Globus pallidus (tissue), 1 donor: Measurements from ENCODE around the gene PDHA1.

Experiments
- DNase-seq: peaks from one replicate; pipeline ENCODE4 v3.0.0-alpha.2; 2015; ENCODE audit warnings: low spot score

The PDHA1 gene

DNA sequence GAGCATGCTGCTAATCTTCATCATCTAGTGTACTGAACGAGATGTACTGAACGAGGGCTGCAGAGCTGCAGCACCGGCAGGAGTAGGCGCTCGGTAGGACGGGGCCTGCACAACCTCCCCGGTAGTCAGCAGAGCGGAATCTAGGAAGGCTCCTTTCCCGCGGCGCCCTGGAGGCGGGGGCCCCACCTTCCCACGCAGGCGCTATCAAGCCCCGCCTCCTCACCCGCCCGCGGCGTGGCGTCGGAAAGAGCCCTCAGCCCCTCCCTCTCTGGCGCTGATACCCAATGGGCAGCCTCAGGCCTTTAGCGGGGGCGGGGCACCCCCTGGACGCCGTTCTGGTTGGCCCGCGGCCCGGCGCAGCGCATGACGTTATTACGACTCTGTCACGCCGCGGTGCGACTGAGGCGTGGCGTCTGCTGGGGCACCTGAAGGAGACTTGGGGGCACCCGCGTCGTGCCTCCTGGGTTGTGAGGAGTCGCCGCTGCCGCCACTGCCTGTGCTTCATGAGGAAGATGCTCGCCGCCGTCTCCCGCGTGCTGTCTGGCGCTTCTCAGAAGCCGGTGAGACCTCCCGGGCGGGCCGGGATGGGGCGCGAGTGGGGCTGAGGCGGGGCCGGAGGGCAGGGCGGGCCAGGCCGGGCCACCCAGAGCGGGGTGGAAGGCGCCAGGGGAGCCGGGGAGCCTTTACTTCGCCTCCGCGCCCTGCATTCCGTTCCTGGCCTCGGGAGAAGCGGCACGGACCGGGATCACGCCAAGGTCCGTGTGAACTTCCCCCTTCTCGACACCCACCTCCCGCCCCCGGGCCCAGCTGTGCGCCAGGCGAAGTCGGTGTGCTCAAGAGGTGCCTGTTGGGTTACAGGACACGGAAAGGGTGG lies at the start of gene PDHA1:
PDHA1 (plus strand) TSS at position 393 of the 874 bp plus-strand sequence; CDS start at position 504, 111 bp downstream.
- peak; percentile 91 for DNase-seq

DNA sequence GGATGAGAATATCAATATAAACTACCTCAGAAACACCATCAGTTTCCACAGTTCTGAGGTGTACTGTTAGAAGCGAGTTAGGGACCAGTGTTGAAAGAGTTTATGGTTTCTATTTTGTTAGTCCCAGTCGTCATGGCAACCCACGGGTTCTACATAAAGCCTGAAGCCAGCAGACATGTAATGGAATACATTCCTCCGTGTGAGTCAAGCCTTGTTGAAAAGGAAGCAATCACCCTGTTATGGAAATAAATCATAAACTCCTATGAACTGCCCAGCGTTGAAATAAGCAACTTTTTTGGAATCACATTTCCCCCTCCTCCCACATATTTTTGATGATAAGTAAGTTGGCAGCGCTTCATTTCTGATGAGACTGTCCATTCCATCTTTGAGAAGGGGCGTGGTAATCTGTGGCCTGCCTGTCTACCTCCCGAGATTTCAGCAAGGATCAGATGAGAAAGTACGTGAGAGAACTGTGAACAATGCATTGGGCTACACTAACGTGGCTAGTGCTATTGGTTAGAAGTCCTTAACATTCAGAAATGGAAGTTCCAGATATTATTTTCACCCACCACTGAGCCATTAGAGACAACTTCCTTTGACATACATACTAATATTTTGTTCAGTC lies 40.4 kb upstream of the PDHA1 start:
- DNase-seq, result no peak

DNA sequence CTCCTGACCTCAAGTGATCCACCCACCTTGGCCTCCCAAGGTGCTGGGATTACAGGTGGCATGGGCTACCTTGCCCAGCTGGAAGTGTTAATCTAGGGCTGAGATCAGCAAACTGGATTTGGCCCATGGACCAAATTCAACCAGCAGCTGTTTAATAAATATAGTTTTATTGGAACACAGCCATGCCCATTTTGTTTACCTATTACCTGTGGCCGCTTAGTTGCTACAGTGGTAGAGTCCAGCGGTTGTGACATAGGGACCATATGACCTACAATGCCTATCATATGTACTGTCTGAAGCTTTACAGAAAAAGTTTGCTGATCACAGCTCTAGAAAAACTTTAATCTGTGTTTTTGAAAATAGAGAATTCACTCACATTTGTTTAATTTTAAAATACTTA lies 17.2 kb upstream of the PDHA1 start:
- DNase-seq, result no peak

DNA sequence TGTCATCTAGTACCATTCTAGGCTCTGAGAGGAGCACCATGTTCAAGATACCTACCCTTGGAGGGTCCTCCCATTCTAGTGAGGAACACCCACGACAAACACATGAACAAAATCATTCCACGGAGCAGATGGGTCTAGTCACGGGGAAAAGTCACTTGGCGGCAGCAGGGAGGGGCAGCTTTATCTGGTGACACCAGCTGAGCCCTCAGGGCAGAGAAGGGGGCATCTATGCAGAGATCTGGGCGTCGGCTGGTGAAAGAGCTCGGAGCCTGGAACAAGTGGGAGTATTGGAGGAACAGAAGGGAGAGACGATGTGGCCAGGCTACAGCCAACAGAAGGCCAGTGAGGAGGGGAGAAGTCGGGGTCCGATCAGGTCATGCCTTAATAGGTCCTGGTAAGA lies 11.9 kb upstream of the PDHA1 start:
- DNase-seq, result no peak

DNA sequence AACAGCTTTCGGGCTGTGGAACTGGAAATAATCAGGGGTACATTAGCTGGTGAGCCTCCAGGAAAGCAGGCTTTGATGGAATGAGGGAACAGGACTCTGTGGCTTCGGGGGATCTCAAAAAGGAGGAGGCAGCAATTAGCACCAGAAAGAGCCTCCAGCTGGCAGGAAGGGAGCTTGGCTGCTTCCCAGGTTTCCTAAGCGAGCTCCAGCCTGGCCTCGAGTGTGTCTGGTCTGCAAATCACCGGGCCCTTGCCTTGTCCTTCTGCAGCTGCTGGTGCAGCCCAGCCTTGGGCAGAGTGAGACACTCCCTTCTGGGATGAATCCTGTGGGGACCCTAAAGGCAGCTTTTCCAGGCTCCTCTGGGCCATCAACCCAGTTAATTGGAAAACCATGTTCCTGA lies 10.7 kb upstream of the PDHA1 start:
- no peak for DNase-seq

DNA sequence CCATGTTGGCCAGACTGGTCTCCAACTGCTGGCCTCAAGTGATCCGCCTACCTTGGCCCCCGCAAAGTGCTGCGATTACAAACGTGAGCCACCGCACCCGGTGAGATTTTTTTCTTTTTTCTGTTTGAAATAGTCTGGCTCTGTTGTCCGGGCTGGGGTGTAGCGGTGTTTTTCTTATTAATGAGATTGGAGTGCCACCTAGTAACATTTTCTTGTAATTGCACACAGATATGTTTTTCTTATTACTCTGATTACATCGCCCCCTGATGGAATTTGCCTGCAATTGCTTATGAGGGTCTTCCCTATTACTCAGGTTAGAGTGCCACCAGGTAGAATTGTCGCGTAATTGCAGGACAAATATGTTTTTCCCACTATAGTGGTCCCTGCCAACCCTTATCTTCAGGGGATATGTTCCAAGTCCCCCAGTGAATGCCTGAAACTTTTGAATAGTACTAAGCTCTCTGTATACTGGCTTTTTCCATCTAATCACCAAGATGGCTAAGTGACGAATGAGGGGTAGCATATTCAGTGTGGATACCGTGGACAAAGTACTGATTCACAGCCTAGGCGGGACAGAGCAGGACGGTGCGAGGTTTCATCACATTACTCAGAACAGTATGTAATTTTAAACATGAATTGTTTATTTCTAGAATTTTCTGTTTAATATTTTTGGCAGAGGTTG lies 8.6 kb upstream of the PDHA1 start:
- DNase-seq, result no peak

DNA sequence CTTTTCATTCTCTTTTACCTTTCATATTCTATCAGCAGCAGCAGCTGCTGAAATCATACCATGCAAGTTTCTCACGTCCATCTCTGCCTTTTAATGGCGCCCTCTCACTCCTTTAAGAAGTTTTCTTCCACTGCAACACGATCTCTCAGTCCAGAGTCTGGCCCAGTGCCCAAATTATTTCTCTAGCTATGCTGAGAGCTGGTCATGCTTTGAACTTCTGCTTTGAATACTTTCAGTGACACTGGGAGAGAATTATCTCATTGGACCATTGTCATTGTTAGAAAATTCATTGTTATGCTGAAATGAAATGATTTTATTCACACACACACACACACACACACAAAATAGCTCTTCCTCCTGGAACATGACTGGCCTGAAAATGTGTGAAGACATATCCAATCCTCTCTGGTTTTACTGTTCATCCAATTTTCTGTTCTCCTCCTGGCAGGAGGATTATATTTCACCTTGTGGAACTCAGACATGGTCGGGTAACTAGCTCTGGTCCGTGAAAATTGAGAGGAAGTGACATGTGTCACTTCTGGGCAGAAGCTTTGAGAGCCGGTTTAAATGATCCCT lies 1.3 kb upstream of the PDHA1 start:
- DNase-seq, result no peak

DNA sequence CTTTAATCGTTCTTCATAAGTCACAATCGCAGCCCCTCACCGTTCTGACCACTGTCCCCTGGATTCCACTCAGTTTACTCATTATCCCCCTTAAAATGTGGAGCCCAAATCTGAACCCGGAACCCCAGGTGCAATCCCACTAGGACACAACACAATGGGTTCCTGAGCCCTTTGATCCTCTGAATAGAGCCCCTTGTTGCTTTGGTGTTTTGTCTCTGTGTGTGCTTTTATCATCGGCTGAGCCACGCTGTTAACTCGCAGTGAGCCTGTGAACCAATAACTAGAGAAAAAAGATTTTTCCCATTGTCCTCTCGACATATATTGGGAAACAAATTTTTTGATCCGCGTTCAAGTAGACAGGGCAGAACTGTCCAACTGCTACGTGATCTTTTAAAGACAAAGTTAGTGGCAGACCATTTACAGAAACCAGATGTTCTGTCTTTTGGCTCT lies 617 bp upstream of the PDHA1 start:
- DNase-seq, result no peak

DNA sequence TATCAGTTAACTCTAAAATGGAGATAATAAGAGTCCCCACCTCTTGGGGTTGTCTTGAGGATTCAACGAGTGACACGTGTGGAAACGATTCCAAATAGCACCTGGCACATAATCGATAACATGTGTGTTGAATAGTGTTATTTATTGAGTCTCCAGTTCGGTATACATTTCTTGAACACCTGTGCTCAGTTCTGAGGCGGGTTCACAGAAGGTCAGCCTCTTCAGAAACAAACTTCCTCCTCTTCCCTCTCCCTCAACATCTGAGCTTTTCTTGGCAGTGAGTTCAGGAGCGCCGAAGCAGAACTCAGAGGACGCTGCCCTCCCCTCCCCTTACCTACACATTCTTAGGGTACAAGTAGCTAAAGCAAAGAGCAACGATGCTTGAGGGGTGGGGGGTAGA lies 934 bp downstream of the PDHA1 start:
- DNase-seq, result no peak

DNA sequence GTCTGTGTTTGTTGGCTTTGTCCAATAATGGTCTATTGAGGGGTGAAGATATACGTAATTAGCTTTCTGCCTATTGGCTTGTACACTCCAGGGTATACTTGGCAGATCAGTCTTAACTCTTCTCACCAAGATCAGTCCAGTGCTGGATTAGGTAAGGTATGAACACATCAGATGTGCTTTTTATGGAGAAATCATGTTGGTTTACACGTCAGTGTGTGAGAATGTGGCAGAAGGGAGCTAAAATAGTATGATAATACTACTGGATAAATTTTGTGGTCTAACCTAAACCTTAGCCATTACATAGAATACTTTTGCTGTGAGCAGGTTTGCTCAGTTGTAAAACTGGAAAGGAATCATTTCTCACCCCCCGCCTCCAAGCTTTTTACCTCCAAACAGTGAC lies 4.2 kb downstream of the PDHA1 start:
- no peak for DNase-seq

DNA sequence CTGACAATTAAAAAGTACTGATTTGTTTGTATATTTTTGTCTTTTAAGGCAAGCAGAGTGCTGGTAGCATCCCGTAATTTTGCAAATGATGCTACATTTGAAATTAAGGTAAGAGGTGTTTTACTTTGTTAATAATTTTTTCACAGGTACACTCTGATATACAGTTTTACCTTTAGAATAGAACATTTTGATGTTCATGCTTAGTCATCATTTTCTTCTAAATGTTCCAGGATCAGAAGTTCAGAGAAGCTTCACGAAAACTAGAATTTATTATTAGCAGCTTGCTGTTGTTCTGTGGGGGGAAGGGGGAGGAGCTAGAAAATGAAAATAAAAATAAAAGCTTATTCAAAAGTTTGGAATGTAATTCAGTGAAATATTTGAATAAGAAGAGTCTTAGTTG lies 5.5 kb downstream of the PDHA1 start:
- DNase-seq, result no peak

DNA sequence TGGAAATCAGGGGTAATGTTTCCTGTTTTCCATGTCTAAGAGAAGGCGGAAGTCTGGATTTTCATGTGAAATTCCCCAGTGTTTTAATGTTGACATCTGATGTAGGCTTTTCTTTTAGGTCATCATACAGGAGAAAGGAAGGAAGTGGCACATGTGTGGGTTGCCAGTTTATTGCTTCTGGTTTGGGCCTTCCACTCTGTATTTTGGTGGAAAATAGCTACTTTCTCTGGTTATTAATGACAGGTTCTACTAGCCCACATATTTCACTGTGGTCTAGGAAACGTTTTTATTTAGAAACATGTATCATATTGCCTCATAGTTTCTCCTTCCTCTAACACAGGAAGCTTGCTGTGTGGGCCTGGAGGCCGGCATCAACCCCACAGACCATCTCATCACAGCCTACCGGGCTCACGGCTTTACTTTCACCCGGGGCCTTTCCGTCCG lies 7.2 kb downstream of the PDHA1 start:
- DNase-seq, result no peak

DNA sequence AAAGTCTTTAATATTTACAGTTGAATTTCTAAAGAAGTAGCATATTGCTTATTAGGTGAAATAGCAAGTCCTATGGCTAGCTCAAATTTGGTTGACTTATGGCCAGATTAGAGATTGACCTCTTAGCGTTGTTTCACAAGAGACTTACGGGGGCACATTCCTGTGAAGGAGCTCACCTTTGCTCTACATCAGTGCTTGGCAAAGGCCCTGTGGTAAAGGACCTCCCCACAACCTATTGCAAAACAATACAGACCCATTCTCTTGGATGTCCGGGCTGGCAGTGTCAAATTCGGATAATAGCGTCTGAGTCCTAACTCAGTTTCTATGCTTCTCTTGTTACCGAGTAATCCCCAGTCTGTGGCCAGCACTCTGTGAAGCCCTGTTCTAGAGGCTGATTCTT lies 10.9 kb downstream of the PDHA1 start:
- no peak for DNase-seq

DNA sequence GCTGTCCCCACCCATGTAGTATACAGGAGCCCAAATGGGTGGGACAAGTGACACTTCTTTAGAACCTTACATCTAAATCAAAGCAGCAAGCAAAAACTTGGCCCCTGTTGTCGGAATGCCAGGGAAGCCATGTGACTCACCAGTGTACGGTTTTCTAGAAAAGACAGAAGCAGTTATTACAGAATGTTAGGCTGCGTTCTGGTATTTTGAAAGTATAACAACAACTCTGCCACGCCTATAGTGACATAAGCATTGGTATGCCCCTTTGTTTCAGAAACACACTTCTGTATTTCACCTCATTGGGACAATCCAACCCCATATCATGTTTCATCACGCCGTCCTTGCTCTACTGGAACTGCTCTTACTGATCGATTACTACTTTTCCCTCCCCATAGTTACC lies 14.8 kb downstream of the PDHA1 start:
- no peak for DNase-seq

DNA sequence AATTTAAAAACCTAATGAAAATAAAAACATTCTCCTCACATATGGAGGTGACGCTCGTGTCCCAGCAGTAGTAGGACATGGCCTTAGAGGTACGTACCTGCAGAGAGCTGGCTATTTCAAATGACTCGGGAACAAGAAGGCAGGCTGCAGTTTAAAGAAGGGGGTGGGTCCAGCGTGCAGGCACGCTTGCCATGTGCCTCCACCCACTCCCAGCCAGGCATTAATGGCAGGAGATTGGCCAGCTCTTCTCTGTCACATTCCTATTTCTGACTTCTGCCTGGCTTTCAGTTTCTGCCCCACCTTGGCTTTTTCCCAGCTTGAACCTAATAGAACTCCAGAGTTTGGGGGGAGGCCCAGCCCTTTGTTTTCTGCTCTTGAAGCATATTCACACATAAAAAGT lies 17.2 kb downstream of the PDHA1 start:
- DNase-seq, result no peak

DNA sequence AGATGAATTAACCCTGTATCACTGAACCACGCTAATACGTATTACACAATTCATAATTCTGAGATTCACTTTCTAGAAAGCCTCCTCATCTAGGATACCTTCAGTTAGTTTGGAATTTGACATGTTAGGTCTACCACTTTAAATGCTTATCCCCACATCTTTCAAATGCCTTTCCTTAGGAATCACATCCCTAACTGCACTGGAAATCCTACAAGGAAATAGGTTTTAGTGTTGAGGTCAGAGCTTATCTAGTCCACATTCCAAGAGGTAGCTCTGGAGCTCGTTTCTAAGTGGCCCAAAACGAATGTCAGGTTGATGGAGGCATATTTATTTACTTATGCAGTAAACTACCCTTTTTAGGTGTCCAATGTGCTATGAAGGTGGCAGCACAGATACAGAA lies 18.0 kb downstream of the PDHA1 start:
- no peak for DNase-seq

DNA sequence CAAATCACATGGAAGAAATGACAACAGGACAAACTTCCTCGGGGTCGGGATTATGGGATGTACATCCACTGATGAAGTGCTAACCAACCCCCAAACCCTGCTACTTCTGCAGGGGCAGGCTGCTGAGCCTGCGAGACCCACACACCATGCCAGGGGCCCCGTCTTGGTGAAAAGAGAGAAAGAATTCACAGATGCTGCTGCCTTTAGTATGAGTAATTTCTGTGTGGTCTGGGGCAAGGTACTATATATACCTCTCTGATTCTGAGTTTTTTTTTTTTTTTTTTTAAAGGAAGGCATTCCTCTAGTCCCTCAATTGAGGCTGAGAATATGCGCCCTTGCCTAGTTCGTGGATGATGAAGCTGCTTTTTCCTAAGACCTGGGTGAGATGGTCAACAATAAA lies 24.8 kb downstream of the PDHA1 start:
- DNase-seq, result no peak

DNA sequence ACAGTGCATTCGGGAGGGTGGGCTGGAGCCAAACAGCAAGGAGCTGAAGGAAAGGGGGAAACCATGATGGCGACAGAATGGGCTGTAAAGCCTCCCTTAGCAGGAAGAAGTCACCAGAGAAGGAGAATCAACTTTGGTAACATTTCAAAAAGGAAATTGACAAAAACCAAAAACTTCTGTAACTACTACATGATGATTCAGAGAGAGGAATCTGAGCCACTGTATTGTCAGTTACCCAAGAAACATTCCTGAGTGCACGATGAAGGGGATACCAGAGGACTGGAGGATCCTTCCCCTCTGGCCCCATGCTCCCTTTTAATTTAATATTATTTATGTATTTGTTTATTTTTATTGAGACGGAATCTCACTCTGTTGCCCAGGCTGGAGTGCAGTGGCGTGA lies 26.3 kb downstream of the PDHA1 start:
- DNase-seq, result no peak

DNA sequence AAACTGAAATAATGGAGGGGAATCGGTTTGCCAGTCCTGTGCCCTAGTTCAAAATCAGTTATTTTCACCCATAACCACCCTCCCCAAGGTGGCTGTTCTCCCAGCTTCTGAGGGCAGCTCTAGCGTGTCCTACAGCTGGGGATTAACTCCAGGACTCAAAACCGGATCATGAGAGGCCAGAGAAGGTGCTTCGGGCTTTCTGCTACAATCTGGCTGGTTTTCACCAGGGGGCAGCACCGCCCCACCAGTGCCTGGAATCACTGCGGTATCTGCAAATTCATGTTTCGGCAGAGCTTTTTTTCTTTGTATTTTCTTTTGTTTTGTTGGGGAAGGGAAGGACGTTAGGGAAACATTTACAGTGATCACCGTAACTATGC lies 28.4 kb downstream of the PDHA1 start:
- peak; percentile 31 for DNase-seq

DNA sequence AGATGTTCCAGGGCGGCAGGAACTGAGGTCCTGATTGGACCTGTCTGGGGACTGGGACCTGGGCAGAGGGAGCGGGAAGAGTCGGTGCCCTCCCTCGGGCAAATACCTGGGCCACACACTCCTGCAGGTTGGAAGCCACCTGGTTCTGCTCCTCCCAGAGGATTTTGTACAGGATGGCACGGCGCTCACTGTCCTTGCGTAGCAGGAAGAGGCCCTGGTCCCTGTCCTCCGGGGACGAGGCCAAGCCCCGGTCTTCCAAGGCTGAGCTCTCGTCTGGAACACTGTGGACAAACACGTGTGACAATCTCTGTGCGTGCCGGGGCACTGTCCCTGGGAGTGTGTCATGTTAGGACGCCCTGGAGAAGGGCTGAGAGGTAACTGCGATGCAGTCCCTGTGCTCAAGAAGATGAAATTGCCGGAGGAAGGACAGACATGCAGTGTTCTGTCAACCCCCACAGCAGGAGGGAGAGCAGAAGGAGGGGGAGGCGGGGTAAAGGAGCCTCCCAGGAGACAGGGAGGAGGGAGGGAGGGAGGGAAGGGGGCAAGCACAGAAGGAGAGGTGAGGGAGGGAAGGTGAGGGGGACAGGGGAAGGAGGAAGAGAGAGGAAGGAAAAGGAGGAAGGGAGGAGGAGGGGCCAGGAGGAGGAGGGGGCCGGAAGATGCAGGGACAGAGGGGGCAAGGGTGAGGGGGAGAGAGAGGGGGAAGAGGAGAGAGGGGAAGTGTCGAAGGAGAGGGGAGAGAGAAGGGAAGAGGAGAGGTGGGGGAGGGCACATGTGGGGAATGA lies 29.0 kb downstream of the PDHA1 start:
- DNase-seq, result no peak

DNA sequence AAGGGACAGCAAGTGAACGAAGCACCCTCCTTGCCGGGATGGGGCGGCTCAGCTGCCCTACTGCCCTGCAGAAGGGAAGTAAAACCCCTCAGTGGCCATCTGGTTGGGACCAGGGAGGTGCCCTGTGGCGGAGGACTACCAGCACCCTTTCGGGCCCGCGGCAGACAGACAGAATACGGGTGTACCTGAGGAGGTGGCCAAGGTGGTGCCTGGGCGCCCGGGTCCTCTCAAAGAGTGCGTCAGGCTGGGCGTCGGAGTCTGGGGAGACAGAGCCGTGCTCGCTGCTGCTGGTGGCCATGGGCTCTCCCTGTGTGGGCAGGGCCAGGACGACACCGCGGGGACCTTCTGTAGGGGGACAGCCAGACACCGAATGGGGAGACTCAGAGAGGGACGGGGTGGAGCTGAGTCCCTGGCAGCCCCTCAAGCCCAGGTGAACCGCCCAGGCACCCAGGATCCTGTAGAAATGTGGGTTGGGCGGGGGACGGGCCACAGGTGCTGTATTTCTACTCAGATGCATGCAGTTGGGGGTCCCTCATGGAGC lies 29.7 kb downstream of the PDHA1 start:
- DNase-seq, result no peak

DNA sequence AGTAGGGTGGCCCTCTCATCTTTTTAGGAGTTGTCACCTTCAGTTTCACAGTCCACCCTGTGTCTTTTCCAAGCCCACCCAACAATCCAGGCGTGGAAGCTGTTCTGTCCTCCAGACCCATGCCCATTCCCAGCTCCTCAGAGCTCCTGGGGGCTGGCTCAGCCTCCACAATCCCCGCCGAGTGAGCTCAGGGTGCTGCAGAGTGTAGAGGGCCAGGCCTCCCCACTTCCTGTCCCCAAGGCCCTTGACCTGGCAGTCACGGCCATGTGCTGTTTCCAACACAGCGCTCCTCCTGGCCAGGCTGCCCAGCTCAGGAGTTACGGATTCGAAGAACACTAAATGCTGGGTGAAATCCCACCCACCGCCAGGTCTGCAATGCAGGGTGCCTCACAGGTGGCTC lies 31.8 kb downstream of the PDHA1 start:
- DNase-seq, result no peak
